ENCODE data around the gene CFH.
"Not testable (repeated sequence)": the region's sequence is repeated elsewhere in the genome, so short reads cannot be mapped to it uniquely, and the experiment has no call there.

The CFH gene

DNA sequence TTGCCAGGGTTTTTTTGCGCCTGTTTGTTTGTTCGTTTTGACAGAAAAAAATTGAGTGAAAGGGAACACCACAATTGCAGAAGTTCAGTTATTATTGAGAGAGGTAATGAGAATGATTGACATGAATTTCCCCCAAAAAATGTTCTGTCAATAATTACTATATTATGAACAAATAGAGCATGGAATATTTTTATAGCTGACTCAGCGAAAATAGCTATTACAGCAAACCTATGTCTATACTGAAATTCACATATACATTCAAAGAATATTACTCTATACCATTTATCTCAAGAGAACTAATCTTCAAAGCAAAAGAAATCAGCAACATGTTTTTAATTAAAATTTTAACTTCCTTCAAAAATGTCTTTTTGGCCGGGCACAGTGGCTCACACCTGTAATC lies 118.0 kb downstream of the CFH start:
- not testable (repeated sequence) for DNase-seq

DNA sequence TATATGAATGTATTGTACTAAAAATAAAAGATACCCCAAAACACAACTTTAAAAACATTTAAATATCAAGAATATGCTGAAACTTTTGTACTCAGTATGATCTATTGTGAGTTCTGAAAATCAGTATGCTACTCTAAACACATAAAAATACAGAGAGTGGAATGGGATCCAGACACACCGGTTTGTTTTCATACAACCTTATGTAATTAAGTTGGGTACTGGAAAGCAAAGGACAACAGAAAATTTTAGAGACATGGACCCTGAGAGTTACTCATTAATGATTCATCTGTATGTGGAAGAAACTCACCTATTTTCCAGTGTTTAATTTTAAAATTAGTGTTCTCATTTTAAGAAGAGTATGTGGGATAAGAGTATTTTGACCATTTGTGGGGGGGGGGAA lies 121.9 kb downstream of the CFH start:
- no peak for DNase-seq

DNA sequence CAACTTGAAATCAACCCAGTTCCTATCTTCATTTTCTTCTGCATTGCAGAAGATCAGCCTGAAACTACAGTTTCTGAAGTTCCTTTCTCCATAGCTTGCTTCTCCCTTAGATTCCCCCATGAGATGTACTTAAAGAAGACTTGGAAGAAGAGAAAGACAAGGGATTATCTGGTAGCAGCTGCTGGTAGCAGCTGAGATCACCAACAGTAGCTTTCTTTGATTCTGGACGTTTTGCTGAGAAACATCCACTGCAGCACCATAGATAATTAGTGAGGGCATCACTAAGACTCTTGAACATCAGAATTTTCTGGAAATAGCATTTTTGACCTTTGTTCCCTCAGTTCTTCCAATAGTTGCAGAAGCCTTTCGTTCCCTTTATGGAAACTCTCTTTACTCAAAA lies 122.3 kb downstream of the CFH start:
- DNase-seq: no peak

DNA sequence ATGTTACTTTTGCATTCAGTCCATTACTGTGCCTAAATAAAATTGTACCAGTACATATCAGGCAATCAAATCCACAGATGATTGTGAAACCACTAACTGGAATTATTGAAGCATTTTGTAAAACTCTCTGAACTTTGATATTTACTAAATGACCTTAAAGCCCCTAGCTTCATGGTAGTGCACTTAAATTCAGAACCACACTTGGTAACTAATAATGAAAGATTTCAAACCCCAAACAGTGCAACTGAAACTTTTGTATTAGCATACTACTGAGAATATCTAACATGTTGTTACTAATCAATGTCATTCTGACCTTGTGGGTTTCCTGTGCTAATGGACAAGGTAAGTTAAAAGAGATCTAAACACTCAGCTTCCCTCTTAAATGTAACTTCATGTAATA lies 122.8 kb downstream of the CFH start, which contains the start of gene CFHR3:
Gene CFHR3, plus strand, starts transcription at position 238 of the 400 bp plus-strand sequence. Its CDS starts 47 bp downstream, at position 285.
- no peak for DNase-seq

DNA sequence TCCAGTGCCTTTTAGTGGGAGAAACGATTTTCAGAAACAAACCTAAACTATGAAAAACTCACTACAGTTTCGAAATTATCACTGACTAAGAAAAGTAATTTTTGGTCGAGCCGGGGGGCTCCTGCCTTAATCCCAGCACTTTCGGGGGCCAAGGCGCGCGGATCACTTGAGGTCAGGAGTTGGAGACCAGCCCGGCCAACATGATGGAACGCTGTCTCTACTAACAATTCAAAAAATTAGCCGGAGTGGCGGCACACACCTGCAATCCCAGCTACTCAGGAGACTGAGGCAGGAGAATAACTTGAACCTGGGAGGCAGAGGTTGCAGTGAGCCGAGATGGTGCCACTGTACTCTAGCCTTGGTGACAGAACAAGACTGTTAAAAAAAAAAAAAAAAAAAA lies 125.8 kb downstream of the CFH start:
- DNase-seq: no peak

DNA sequence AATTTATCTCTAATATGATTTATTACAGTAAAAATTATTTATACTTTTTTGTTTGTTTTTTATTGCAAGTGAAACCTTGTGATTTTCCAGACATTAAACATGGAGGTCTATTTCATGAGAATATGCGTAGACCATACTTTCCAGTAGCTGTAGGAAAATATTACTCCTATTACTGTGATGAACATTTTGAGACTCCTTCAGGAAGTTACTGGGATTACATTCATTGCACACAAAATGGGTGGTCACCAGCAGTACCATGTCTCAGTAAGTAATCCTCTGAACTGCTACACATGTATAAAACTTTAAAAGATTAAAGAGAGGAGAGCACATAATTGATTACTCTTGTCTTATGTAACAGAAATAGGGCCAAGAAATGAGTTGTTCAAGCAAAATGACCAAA lies 127.2 kb downstream of the CFH start:
- DNase-seq: no peak

DNA sequence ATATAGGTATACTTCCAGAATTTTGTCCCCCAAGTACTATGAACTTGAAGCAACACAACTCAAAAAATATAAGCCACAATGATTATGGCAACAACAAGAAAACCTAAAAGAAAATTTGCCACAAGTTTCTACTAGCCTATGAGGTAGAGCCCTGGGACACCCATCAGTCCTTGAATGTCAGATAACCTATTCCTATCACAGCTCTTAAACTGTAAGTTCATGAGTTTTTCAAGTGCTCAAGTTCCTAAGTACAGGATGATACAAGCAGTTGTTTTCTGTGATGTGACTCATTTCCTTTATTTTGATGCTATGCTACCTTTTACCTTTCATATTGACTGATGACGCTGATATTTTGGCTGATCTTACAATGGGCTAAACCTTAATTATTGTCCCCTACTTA lies 139.4 kb downstream of the CFH start:
- not testable (repeated sequence) for DNase-seq

DNA sequence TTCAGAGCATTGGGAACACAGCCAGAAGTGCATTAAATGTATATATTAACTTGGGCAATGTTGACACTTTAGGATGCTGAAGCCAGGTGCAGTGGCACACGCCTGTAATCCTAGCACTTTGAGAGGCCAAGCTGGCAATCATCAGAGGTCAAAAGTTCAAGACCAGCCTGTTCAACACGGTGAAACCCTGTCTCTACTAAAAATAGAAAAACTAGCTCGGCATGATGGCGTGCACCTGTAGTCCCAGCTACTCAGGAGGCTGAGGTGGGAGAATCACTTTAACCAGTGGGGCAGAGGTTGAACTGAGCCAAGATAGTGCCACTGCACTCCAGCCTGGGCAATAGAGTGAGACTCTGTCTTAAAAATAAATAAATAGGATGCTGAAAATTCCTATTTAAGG lies 142.3 kb downstream of the CFH start:
- not testable (repeated sequence) for DNase-seq

All from CD4-positive, alpha-beta T cell treated with Interleukin-4 for 1 hour (primary cell).